Mesenchymal stem cell (in vitro differentiated cells and primary cell): ENCODE measurements around the gene NAPB.

ENCODE experiments used
- DNase-seq: peaks from one replicate; pipeline ENCODE4 v3.0.0-alpha.2; 2013
- H2AFZ ChIP-seq: one replicate; pipeline ENCODE4 v1.6.1; 2013; ENCODE audit warnings: low read depth, mild to moderate bottlenecking, control low read depth, inconsistent platforms, low read length, moderate library complexity
- H2AK5ac ChIP-seq: 2 replicates; pipeline ENCODE4 v1.6.1; 2013; ENCODE audit warnings: low read length, moderate library complexity, mild to moderate bottlenecking, inconsistent platforms; ENCODE audit not compliant: severe bottlenecking
- H2BK120ac ChIP-seq: one replicate; pipeline ENCODE4 v1.6.1; 2013; ENCODE audit warnings: low read depth, mild to moderate bottlenecking, inconsistent platforms, low read length, moderate library complexity
- H2BK12ac ChIP-seq, 2 experiments: one replicate each; pipeline ENCODE4 v1.6.1; 2013; ENCODE audit warnings: inconsistent platforms in 2 of 2, low read length in 2 of 2, mild to moderate bottlenecking in 2 of 2, moderate library complexity in 2 of 2, control low read depth in 1 of 2
- H2BK15ac ChIP-seq: one replicate; pipeline ENCODE4 v1.6.1; 2013; ENCODE audit warnings: mild to moderate bottlenecking, low read depth, inconsistent platforms; ENCODE audit not compliant: poor library complexity, severe bottlenecking
- H2BK5ac ChIP-seq: 2 replicates; pipeline ENCODE4 v1.6.1; 2013; ENCODE audit warnings: low read depth, mild to moderate bottlenecking, low read length, control low read depth, inconsistent platforms; ENCODE audit not compliant: poor library complexity, severe bottlenecking
- H3K14ac ChIP-seq, 2 experiments: one replicate each; pipeline ENCODE4 v1.6.1; 2013; ENCODE audit warnings: inconsistent platforms in 2 of 2, low read length in 2 of 2, control low read depth in 1 of 2, mild to moderate bottlenecking in 1 of 2, moderate library complexity in 1 of 2
- H3K18ac ChIP-seq, 2 experiments: one replicate each; pipeline ENCODE4 v1.6.1; 2013; ENCODE audit warnings: inconsistent platforms in 2 of 2, low read length in 2 of 2, control low read depth in 1 of 2, low read depth in 1 of 2, mild to moderate bottlenecking in 1 of 2
- H3K23ac ChIP-seq, 2 experiments: one replicate each; pipeline ENCODE4 v1.6.1; 2013; ENCODE audit warnings: inconsistent platforms in 2 of 2, low read length in 2 of 2, mild to moderate bottlenecking in 2 of 2, moderate library complexity in 2 of 2, control low read depth in 1 of 2
- H3K27ac ChIP-seq: 2 replicates; pipeline ENCODE4 v1.5.1; 2013; ENCODE audit warnings: mild to moderate bottlenecking, moderate library complexity, low read length, control low read depth, inconsistent platforms; ENCODE audit not compliant: poor library complexity, severe bottlenecking
- H3K27me3 ChIP-seq, 2 experiments: 2 replicates each; pipeline versions ENCODE4 v1.6.1 to v1.7.0; 2013; ENCODE audit warnings: low read length in 2 of 2, mild to moderate bottlenecking in 2 of 2, moderate library complexity in 2 of 2, control low read depth in 1 of 2, inconsistent platforms in 1 of 2; ENCODE audit not compliant: control insufficient read depth in 1 of 2, insufficient read depth in 1 of 2
- H3K36me3 ChIP-seq, 2 experiments: 2 replicates each; pipeline versions ENCODE4 v1.6.1 to v1.7.0; 2013; ENCODE audit warnings: low read length in 2 of 2, control low read depth in 1 of 2, inconsistent platforms in 1 of 2, low read depth in 1 of 2, mild to moderate bottlenecking in 1 of 2; ENCODE audit not compliant: insufficient read depth in 2 of 2, control insufficient read depth in 1 of 2
- H3K4ac ChIP-seq, 2 experiments: one replicate each; pipeline ENCODE4 v1.6.1; 2013; ENCODE audit warnings: inconsistent platforms in 2 of 2, low read length in 2 of 2, mild to moderate bottlenecking in 2 of 2, moderate library complexity in 2 of 2, control low read depth in 1 of 2, low read depth in 1 of 2
- H3K4me1 ChIP-seq: 2 replicates; pipeline ENCODE4 v1.6.1; 2013; ENCODE audit warnings: low read depth, low read length, control low read depth; ENCODE audit not compliant: control insufficient read depth, insufficient read depth
- H3K4me2 ChIP-seq: 2 replicates; pipeline ENCODE4 v1.6.1; 2013; ENCODE audit warnings: low read length, mild to moderate bottlenecking, inconsistent platforms; ENCODE audit not compliant: poor library complexity, severe bottlenecking
- H3K4me3 ChIP-seq, 2 experiments: 2 replicates each; pipeline versions ENCODE4 v1.5.1 to v1.7.0; 2013; ENCODE audit warnings: low read length in 2 of 2, mild to moderate bottlenecking in 2 of 2, control low read depth in 1 of 2, low read depth in 1 of 2; ENCODE audit not compliant: insufficient read depth in 1 of 2
- H3K79me1 ChIP-seq: replicated peaks from 2 replicates; pipeline ENCODE4 v1.6.1; 2013; ENCODE audit warnings: mild to moderate bottlenecking, control low read depth, low read length, inconsistent platforms; ENCODE audit not compliant: poor library complexity, severe bottlenecking
- H3K9ac ChIP-seq: 2 replicates; pipeline ENCODE4 v1.7.0; 2013; ENCODE audit warnings: mild to moderate bottlenecking, low read length, moderate library complexity
- H3K9me3 ChIP-seq: 2 replicates; pipeline ENCODE4 v1.7.0; 2013; ENCODE audit warnings: mild to moderate bottlenecking, low read length; ENCODE audit not compliant: control insufficient read depth
- H4K8ac ChIP-seq: one replicate; pipeline ENCODE4 v1.6.1; 2013; ENCODE audit warnings: inconsistent platforms, mild to moderate bottlenecking, low read length, moderate library complexity
- H4K91ac ChIP-seq: one replicate; pipeline ENCODE4 v1.6.1; 2013; ENCODE audit warnings: mild to moderate bottlenecking, low read length, inconsistent platforms
- WGBS: methylation state at CpG from one replicate; pipeline ENCODE4 v1.1.7; 2013; ENCODE audit warnings: mixed read lengths; 5-methylcytosine and 5-hydroxymethylcytosine counted together

NAPB gene

GRCh38 chr20:23367770-23368169 lies 53.5 kb downstream of the NAPB start:
- H3K27ac ChIP-seq: no peak overlapping the region
- no peak overlapping the region for H3K9ac ChIP-seq
- peaks cover 21% of the 10 kb centered on the region for H3K4me1 ChIP-seq
- H4K91ac ChIP-seq: no peak overlapping the region
- H3K4me2 ChIP-seq: no peak overlapping the region
- H2BK120ac ChIP-seq: no peak overlapping the region
- H3K4ac ChIP-seq: no peak overlapping the region
- no peak overlapping the region for H2BK12ac ChIP-seq
- H3K14ac ChIP-seq: no peak overlapping the region
- no peak for DNase-seq
- no peak overlapping the region for H2BK15ac ChIP-seq
- no peak overlapping the region for H4K8ac ChIP-seq
- no peak overlapping the region for H2AFZ ChIP-seq
- H3K79me1 ChIP-seq: peaks cover 28% of the 10 kb centered on the region
- H3K23ac ChIP-seq: no peak overlapping the region
- no peak overlapping the region for H3K18ac ChIP-seq
- H3K27me3 ChIP-seq: no peaks in the 10 kb centered on the region
- no peaks in the 10 kb centered on the region for H3K9me3 ChIP-seq
- H2BK5ac ChIP-seq: no peak overlapping the region
- H3K4me3 ChIP-seq: no peak overlapping the region
- H2AK5ac ChIP-seq: no peak overlapping the region
- H3K36me3 ChIP-seq: peaks cover 35 to 70% of the 10 kb centered on the region in 2 experiments

GRCh38 chr20:23366384-23366783 lies 54.9 kb downstream of the NAPB start:
- Histone ChIP-seq H3K4ac (no peak overlapping the region), H3K4me2 (no peak overlapping the region), H3K9me3 (no peaks in the 10 kb centered on the region), H2BK15ac (no peak overlapping the region), H3K18ac (no peak overlapping the region), H2BK5ac (no peak overlapping the region), H3K23ac (no peak overlapping the region), H2AK5ac (no peak overlapping the region), H3K4me3 (no peak overlapping the region), H2BK120ac (no peak overlapping the region), H3K9ac (peak overlapping the region; percentile 0), H3K27me3 (no peaks in the 10 kb centered on the region), H2AFZ (no peak overlapping the region), H4K91ac (no peak overlapping the region), H3K14ac (no peak overlapping the region), H4K8ac (no peak overlapping the region), H3K36me3 (peaks cover 29 to 56% of the 10 kb centered on the region in 2 experiments), H3K27ac (no peak overlapping the region), H3K79me1 (peaks cover 26% of the 10 kb centered on the region), H3K4me1 (peaks cover 21% of the 10 kb centered on the region), H2BK12ac (no peak overlapping the region)
- DNase-seq: no peak
- 38% methylated on average over 1 of the region's 1 CpG for WGBS

- Histone ChIP-seq H2BK5ac (no peak overlapping the region), H3K4ac (no peak overlapping the region), H4K91ac (peak overlapping the region; percentile 7), H4K8ac (no peak overlapping the region), H3K27me3 (no peaks in the 10 kb centered on the region), H2BK15ac (no peak overlapping the region), H3K4me2 (no peak overlapping the region), H3K36me3 (peaks cover 29 to 48% of the 10 kb centered on the region in 2 experiments), H3K23ac (peak overlapping the region in 1 of 2 experiments; percentile 46), H3K14ac (no peak overlapping the region), H3K9ac (no peak overlapping the region), H3K18ac (no peak overlapping the region), H3K9me3 (no peaks in the 10 kb centered on the region), H2BK12ac (no peak overlapping the region), H3K79me1 (peaks cover 26% of the 10 kb centered on the region), H3K27ac (no peak overlapping the region), H3K4me3 (peak overlapping the region in 1 of 2 experiments; percentile 9), H3K4me1 (peaks cover 21% of the 10 kb centered on the region), H2AFZ (no peak overlapping the region), H2AK5ac (no peak overlapping the region), H2BK120ac (no peak overlapping the region)
- no peak for DNase-seq
- WGBS: 96% methylated on average over 65 of the region's 65 CpGs
Measured at GRCh38 chr20:23365390-23366165, 55.7 kb downstream of the NAPB start.

- no peak overlapping the region for H4K8ac ChIP-seq
- H2AK5ac ChIP-seq: peak overlapping the region; percentile 81
- peak overlapping the region in 1 of 2 experiments; percentile 71 for H2BK12ac ChIP-seq
- no peak overlapping the region for H4K91ac ChIP-seq
- DNase-seq: no peak
- H2BK5ac ChIP-seq: no peak overlapping the region
- no peaks in the 10 kb centered on the region for H3K9me3 ChIP-seq
- peak overlapping the region in 1 of 2 experiments; percentile 91 for H3K4me3 ChIP-seq
- H3K14ac ChIP-seq: peak overlapping the region in 1 of 2 experiments; percentile 57
- peaks cover 19% of the 10 kb centered on the region for H3K4me1 ChIP-seq
- peak overlapping the region in 1 of 2 experiments; percentile 96 for H3K4ac ChIP-seq
- no peak overlapping the region for H2AFZ ChIP-seq
- H2BK120ac ChIP-seq: no peak overlapping the region
- H3K18ac ChIP-seq: peak overlapping the region in 1 of 2 experiments; percentile 38
- no peak overlapping the region for H2BK15ac ChIP-seq
- H3K9ac ChIP-seq: peak overlapping the region; percentile 93
- H3K79me1 ChIP-seq: peaks cover 22% of the 10 kb centered on the region
- peaks cover 18 to 25% of the 10 kb centered on the region in 2 experiments for H3K36me3 ChIP-seq
- WGBS: 92% methylated on average over 4 of the region's 4 CpGs
- no peaks in the 10 kb centered on the region for H3K27me3 ChIP-seq
- H3K4me2 ChIP-seq: peak overlapping the region; percentile 99
- peak overlapping the region in 1 of 2 experiments; percentile 97 for H3K23ac ChIP-seq
- no peak overlapping the region for H3K27ac ChIP-seq
Measured at GRCh38 chr20:23363257-23363649, 58.0 kb downstream of the NAPB start.
